ENCODE results near the gene CHST11.
A peak's percentile ranks its signal among the peaks of the same experiment; 100 is the strongest.

Gene CHST11

GRCh38 chr12:104725610-104726009 is 268.9 kb downstream of the CHST11 start:
- no peaks in the 10 kb centered on the region for H3K27me3 ChIP-seq (ENCODE audit: insufficient read depth, low read length, poor library complexity)
- peaks cover 98% of the 10 kb centered on the region for H4K20me1 ChIP-seq (ENCODE audit: insufficient read depth, low read length)
- no peak for DNase-seq
- H3K27ac ChIP-seq (ENCODE audit: low read length), result no peak overlapping the region; the same call in 1 of the 2 replicates
- no peak overlapping the region for H3K4me2 ChIP-seq (ENCODE audit: insufficient read depth, low read length)
- ATAC-seq (ENCODE audit: insufficient read depth, low read depth), result no peak
- H3K4me1 ChIP-seq (ENCODE audit: insufficient read depth, low read length), result peaks cover 24% of the 10 kb centered on the region
- no peak overlapping the region for H2AFZ ChIP-seq (ENCODE audit: low read depth, low read length)
- peaks cover 86% of the 10 kb centered on the region for H3K36me3 ChIP-seq (ENCODE audit: insufficient read depth, low read length)
- H3K9ac ChIP-seq (ENCODE audit: low read depth, low read length), result no peak overlapping the region
- H3K79me2 ChIP-seq (ENCODE audit: insufficient read depth, low read length), result peaks cover 99% of the 10 kb centered on the region
- H3K9me3 ChIP-seq (ENCODE audit: insufficient read depth, low read length, severe bottlenecking), result no peaks in the 10 kb centered on the region
- H3K4me3 ChIP-seq (ENCODE audit: low read depth in 1 of 2, low read length in 2 of 2), result no peak overlapping the region
- TF ChIP-seq, protein P1, sequence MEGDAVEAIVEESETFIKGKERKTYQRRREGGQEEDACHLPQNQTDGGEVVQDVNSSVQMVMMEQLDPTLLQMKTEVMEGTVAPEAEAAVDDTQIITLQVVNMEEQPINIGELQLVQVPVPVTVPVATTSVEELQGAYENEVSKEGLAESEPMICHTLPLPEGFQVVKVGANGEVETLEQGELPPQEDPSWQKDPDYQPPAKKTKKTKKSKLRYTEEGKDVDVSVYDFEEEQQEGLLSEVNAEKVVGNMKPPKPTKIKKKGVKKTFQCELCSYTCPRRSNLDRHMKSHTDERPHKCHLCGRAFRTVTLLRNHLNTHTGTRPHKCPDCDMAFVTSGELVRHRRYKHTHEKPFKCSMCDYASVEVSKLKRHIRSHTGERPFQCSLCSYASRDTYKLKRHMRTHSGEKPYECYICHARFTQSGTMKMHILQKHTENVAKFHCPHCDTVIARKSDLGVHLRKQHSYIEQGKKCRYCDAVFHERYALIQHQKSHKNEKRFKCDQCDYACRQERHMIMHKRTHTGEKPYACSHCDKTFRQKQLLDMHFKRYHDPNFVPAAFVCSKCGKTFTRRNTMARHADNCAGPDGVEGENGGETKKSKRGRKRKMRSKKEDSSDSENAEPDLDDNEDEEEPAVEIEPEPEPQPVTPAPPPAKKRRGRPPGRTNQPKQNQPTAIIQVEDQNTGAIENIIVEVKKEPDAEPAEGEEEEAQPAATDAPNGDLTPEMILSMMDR (IDR thresholded peaks at IDR 0.05; ENCODE audit: borderline replicate concordance, extremely low read depth, low read length, poor library complexity, severe bottlenecking), result no peak
- TF ChIP-seq EZH2 (IDR thresholded peaks at IDR 0.05; ENCODE audit: borderline replicate concordance, low read depth, low read length, severe bottlenecking), result no peak

GRCh38 chr12:104727726-104728465 is 271.1 kb downstream of the CHST11 start:
- H3K27me3 ChIP-seq (ENCODE audit: insufficient read depth, low read length, poor library complexity), result no peaks in the 10 kb centered on the region
- no peak overlapping the region for H3K4me2 ChIP-seq (ENCODE audit: insufficient read depth, low read length)
- peaks cover 99% of the 10 kb centered on the region for H4K20me1 ChIP-seq (ENCODE audit: insufficient read depth, low read length)
- H3K36me3 ChIP-seq (ENCODE audit: insufficient read depth, low read length), result peaks cover 82% of the 10 kb centered on the region
- H3K4me1 ChIP-seq (ENCODE audit: insufficient read depth, low read length), result peaks cover under 1% of the 10 kb centered on the region; the same call in 1 of the 2 replicates
- ATAC-seq (ENCODE audit: insufficient read depth, low read depth) (no peak), DNase-seq (no peak)
- no peak overlapping the region; the same call in 1 of the 2 replicates for H3K27ac ChIP-seq (ENCODE audit: low read length)
- no peak overlapping the region for H3K4me3 ChIP-seq (ENCODE audit: low read depth in 1 of 2, low read length in 2 of 2)
- no peak for TF ChIP-seq EZH2 (IDR thresholded peaks at IDR 0.05; ENCODE audit: borderline replicate concordance, low read depth, low read length, severe bottlenecking)
- TF ChIP-seq, protein P1 (IDR thresholded peaks at IDR 0.05; ENCODE audit: borderline replicate concordance, extremely low read depth, low read length, poor library complexity, severe bottlenecking), result no peak
- no peak overlapping the region for H2AFZ ChIP-seq (ENCODE audit: low read depth, low read length)
- no peak overlapping the region for H3K9ac ChIP-seq (ENCODE audit: low read depth, low read length)
- H3K79me2 ChIP-seq (ENCODE audit: insufficient read depth, low read length), result peaks cover 100% of the 10 kb centered on the region
- no peaks in the 10 kb centered on the region for H3K9me3 ChIP-seq (ENCODE audit: insufficient read depth, low read length, severe bottlenecking)

DNA sequence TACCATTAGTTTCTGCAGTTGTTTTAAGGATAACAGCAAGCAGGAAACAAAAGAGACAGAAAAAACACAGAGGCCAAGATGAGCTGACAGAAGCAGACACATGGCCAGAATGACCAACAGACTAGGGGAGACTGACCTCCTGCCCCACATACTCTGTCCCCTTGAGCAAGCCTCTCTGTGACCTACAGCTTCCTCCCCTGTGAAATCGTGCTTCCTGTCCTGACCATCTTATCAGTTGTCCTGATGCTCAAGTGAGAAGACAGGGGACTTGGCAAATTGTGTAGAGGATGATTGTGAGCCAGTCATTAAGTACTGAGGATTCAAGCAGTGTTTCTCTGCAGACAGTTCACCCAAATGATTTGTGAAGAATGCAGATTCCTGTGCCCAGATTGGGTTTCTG is 272.3 kb downstream of the CHST11 start:
- Histone ChIP-seq H3K36me3 (ENCODE audit: insufficient read depth, low read length) (peaks cover 81% of the 10 kb centered on the region), H3K79me2 (ENCODE audit: insufficient read depth, low read length) (peaks cover 100% of the 10 kb centered on the region), H3K4me2 (ENCODE audit: insufficient read depth, low read length) (no peak overlapping the region), H2AFZ (ENCODE audit: low read depth, low read length) (no peak overlapping the region), H3K27ac (ENCODE audit: low read length) (peak overlapping the region; percentile 20; the same call in 1 of the 2 replicates), H3K27me3 (ENCODE audit: insufficient read depth, low read length, poor library complexity) (no peaks in the 10 kb centered on the region), H4K20me1 (ENCODE audit: insufficient read depth, low read length) (peaks cover 99% of the 10 kb centered on the region), H3K4me1 (ENCODE audit: insufficient read depth, low read length) (no peaks in the 10 kb centered on the region), H3K9ac (ENCODE audit: low read depth, low read length) (no peak overlapping the region), H3K4me3 (ENCODE audit: low read depth in 1 of 2, low read length in 2 of 2) (no peak overlapping the region), H3K9me3 (ENCODE audit: insufficient read depth, low read length, severe bottlenecking) (no peaks in the 10 kb centered on the region)
- TF ChIP-seq EZH2 (IDR thresholded peaks at IDR 0.05; ENCODE audit: borderline replicate concordance, low read depth, low read length, severe bottlenecking), result no peak
- TF ChIP-seq, protein P1 (IDR thresholded peaks at IDR 0.05; ENCODE audit: borderline replicate concordance, extremely low read depth, low read length, poor library complexity, severe bottlenecking), result no peak
- ATAC-seq (ENCODE audit: insufficient read depth, low read depth) (no peak), DNase-seq (no peak)

Data from DND-41 (cell line).